Gastroesophageal sphincter (tissue), 4 donors: ENCODE results near the gene NAA80. TPM values are rescaled to one million over a fixed set of nuclear protein-coding genes. Genes with fewer than 3 reads are reported as not detected.

ENCODE experiments used
- ATAC-seq: fragments of 150-250 bp; one replicate; pipeline ENCODE4 v1.9.1; 2016; ENCODE audit warnings: mild to moderate bottlenecking, moderate library complexity
- H3K27ac ChIP-seq, 4 donors: fragments of 200-600 bp; sonication (generic) in 3 of 4; 1 replicate in 3 of 4; 2 replicates in 1 of 4; pipeline ENCODE4 v1.5.1; 2016 to 2019
- H3K27me3 ChIP-seq: fragments of 200-600 bp; sonication (generic); one replicate; pipeline ENCODE4 v1.5.1; 2019
- H3K36me3 ChIP-seq, 2 donors: fragments of 200-600 bp; sonication (generic); one replicate each; pipeline ENCODE4 v1.5.1; 2019; ENCODE audit warnings: control low read depth in 1 of 2
- H3K4me1 ChIP-seq, 3 donors: fragments of 200-600 bp; sonication (generic); 1 replicate in 2 of 3; 2 replicates in 1 of 3; pipeline ENCODE4 v1.5.1; 2016 to 2019; ENCODE audit warnings: control low read depth in 2 of 3
- H3K4me3 ChIP-seq, 2 donors: fragments of 200-600 bp; sonication (generic); one replicate each; pipeline ENCODE4 v1.5.1; 2019; ENCODE audit warnings: mild to moderate bottlenecking in 1 of 2, moderate library complexity in 1 of 2
- H3K9me3 ChIP-seq, 3 donors: fragments of 200-600 bp; sonication (generic); one replicate each; pipeline ENCODE4 v1.5.1; 2017 to 2019; ENCODE audit warnings: control low read depth in 2 of 3
- EP300 ChIP-seq: sonication (generic); formaldehyde crosslinking; IDR thresholded peaks from one replicate; pipeline ENCODE4 v1.6.1; 2017; ENCODE audit warnings: antibody characterized with exemption, mild to moderate bottlenecking
- POLR2A ChIP-seq, 2 donors: fragments of 450-650 bp; IDR thresholded peaks; one replicate each; pipeline ENCODE4 v1.6.1; 2017; ENCODE audit warnings: antibody characterized with exemption in 2 of 2, mild to moderate bottlenecking in 2 of 2, moderate library complexity in 1 of 2
- POLR2AphosphoS5 ChIP-seq: sonication (generic); formaldehyde crosslinking; IDR thresholded peaks from one replicate; pipeline ENCODE4 v1.6.1; 2017; ENCODE audit warnings: antibody characterized with exemption
- WGBS, 2 donors: methylation state at CpG; one replicate each; pipeline ENCODE4 v1.1.5; 2018; ENCODE audit warnings: low coverage in 1 of 2; 5-methylcytosine and 5-hydroxymethylcytosine counted together
- total RNA-seq, 4 donors: library from RNA; depleted of rRNA; stranded (reverse); fragments of >200 nt; gene quantifications; one replicate each; pipeline ENCODE4 v1.1.0, GENCODE V29; 2016
- TF ChIP-seq, protein P1 (sequence below), 4 experiments: fragments of 200-600 bp in 2 of 4; fragments of 450-650 bp in 2 of 4; sonication (generic) in 1 of 4; IDR thresholded peaks; one replicate each; pipeline ENCODE4 v1.5.1; 2017 to 2019; ENCODE audit warnings: antibody characterized with exemption in 4 of 4, mild to moderate bottlenecking in 2 of 4, moderate library complexity in 2 of 4

NAA80 gene
- total RNA-seq, 4 donors from 2014 or later = 4.2 to 12.3 (median 7.9) TPM

DNA sequence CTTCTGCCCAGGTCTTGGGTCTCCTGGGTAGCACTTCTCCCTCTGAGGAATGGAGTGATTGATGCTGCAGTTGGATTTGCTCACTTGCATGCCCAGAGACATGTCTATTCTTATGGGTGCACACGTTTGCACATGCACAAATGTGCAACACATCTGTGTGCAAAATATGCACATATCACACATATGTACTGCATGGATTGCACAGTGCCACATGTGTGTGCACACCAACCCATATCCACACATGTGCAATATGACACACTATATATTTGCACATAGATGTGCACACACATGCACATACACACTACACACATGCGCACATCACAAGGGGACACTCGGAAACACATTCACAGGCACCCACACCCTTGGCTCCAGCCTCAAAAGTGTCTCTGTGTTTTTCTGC is 30.9 kb downstream of the NAA80 start:
- no peak for ATAC-seq
- H3K4me3 ChIP-seq = peak overlapping the region in 1 of 2 donors; percentile 68
- no peak for TF ChIP-seq POLR2AphosphoS5
- TF ChIP-seq POLR2A (IDR thresholded peaks at IDR 0.05) = no peak
- no peak for TF ChIP-seq EP300
- TF ChIP-seq, protein P1, sequence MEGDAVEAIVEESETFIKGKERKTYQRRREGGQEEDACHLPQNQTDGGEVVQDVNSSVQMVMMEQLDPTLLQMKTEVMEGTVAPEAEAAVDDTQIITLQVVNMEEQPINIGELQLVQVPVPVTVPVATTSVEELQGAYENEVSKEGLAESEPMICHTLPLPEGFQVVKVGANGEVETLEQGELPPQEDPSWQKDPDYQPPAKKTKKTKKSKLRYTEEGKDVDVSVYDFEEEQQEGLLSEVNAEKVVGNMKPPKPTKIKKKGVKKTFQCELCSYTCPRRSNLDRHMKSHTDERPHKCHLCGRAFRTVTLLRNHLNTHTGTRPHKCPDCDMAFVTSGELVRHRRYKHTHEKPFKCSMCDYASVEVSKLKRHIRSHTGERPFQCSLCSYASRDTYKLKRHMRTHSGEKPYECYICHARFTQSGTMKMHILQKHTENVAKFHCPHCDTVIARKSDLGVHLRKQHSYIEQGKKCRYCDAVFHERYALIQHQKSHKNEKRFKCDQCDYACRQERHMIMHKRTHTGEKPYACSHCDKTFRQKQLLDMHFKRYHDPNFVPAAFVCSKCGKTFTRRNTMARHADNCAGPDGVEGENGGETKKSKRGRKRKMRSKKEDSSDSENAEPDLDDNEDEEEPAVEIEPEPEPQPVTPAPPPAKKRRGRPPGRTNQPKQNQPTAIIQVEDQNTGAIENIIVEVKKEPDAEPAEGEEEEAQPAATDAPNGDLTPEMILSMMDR (IDR thresholded peaks at IDR 0.05) = no peak
- peaks cover 0 to 97% (median 44%) of the 10 kb centered on the region in 3 donors for H3K4me1 ChIP-seq
- H3K27me3 ChIP-seq = no peaks in the 10 kb centered on the region
- 20 to 40% methylated on average over 2 to 3 of the region's 3 CpGs for WGBS, 2 donors
- H3K36me3 ChIP-seq = no peaks in the 10 kb centered on the region
- H3K27ac ChIP-seq = peak overlapping the region in 3 of 4 donors; percentile 95 to 100 (median 98)
- H3K9me3 ChIP-seq = no peaks in the 10 kb centered on the region

DNA sequence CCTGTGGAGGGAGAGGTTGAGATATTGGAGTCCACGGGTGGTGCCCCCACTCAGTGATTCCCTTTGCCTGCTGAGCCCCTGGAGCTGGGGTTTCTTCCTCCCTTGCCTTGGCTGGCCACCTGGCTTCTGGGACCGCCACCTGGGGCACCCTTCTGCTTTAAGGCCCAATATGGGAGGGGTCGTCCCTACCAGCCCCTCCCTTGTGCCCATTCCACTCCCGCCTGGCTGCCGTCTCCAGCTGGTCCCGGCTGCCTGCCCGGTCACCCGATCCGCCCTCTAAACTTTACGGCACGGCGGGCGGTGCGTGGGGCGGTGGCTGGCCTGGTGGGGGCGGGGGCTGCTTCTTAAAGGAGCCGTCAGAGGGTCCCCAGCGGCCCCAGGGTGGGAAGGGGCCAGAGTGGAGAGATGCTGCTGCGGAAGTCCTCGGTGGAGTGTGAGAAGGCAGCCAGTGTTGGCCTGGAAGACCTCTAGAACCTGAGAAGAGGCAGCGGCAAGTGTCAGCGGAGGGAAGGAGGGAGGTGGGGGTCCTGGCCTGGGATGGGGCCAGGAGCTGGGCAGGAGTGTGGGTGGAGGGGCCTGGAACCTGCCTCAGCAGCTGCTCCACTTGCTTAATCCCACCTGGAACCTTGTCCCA is 31.8 kb downstream of the NAA80 start:
- Histone ChIP-seq H3K27ac (peak overlapping the region; percentile 95 to 100 (median 98)), H3K4me1 (peaks cover 0 to 97% (median 40%) of the 10 kb centered on the region in 3 donors), H3K9me3 (no peaks in the 10 kb centered on the region), H3K36me3 (no peaks in the 10 kb centered on the region), H3K4me3 (peak overlapping the region; percentile 66 to 68), H3K27me3 (no peaks in the 10 kb centered on the region)
- peak; percentile 23 for ATAC-seq
- TF ChIP-seq, protein P1 (IDR thresholded peaks at IDR 0.05) = peak in 1 of 4 experiments; percentile 20
- TF ChIP-seq POLR2AphosphoS5 (peak; percentile 93), EP300 (no peak), POLR2A (IDR thresholded peaks at IDR 0.05) (peak; percentile 68 to 75)
- WGBS, 2 donors = 0 to 5% methylated on average over 1 to 4 of the region's 22 CpGs

DNA sequence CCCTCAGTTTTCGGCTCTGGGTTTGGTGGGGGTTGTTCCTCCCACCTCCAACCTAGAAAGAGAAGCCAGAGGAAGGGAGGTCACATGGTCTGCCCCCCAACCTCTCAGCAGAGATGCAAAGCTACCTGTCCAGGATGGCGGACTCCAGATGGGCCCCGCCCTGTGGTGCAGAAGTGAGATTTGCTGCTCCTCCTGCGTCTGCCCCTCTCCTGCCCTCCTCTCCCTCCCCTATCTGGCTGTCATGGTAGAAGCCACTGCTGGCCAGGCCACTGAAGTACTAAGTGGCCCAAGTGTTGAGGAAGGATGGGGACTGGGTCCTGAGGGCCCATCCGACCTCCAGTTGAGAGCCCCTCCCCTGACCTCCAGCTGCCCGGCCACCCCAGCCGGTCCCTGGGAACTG is 32.4 kb downstream of the NAA80 start:
- no peaks in the 10 kb centered on the region for H3K9me3 ChIP-seq
- 0 to 20% methylated on average over 1 of the region's 7 CpGs for WGBS, 2 donors
- TF ChIP-seq, protein P1 (IDR thresholded peaks at IDR 0.05) = no peak
- TF ChIP-seq EP300 (no peak), POLR2AphosphoS5 (no peak), POLR2A (IDR thresholded peaks at IDR 0.05) (no peak)
- ATAC-seq = no peak
- H3K4me1 ChIP-seq = peaks cover 0 to 96% (median 40%) of the 10 kb centered on the region in 3 donors
- peak overlapping the region; percentile 66 to 68 for H3K4me3 ChIP-seq
- no peaks in the 10 kb centered on the region for H3K36me3 ChIP-seq
- no peaks in the 10 kb centered on the region for H3K27me3 ChIP-seq
- peak overlapping the region; percentile 95 to 100 (median 98) for H3K27ac ChIP-seq

DNA sequence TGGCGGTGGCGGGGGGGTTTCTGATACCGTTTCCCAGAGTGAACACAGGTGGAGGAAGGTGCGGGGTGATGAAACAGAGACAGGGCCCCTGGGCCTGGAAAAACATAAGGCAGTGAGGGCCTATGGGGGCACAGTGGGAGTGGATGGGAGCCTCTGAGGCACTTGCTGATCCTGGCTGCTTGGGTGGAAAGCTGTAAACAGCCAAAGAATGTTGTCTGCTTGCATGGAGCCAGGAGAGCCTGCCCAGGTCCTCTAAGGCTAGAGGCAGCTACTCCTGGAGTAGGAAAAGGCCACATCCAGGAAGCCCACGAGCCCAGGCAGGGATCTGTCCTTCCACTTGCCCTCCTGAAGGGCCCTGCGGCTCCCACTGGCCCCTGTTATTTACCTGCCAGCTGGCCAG is 33.2 kb downstream of the NAA80 start:
- WGBS, 2 donors = 85% methylated on average over 4 of the region's 6 CpGs; no CpG with 5 or more reads in 1 of the 2 donors
- Histone ChIP-seq H3K4me3 (peak overlapping the region in 1 of 2 donors; percentile 68), H3K36me3 (no peaks in the 10 kb centered on the region), H3K9me3 (no peaks in the 10 kb centered on the region), H3K27me3 (no peaks in the 10 kb centered on the region), H3K4me1 (peaks cover 0 to 99% (median 46%) of the 10 kb centered on the region in 3 donors), H3K27ac (peak overlapping the region; percentile 95 to 100 (median 98))
- TF ChIP-seq, protein P1 (IDR thresholded peaks at IDR 0.05) = no peak
- TF ChIP-seq POLR2A (IDR thresholded peaks at IDR 0.05) = no peak
- no peak for TF ChIP-seq POLR2AphosphoS5
- no peak for TF ChIP-seq EP300
- no peak for ATAC-seq

DNA sequence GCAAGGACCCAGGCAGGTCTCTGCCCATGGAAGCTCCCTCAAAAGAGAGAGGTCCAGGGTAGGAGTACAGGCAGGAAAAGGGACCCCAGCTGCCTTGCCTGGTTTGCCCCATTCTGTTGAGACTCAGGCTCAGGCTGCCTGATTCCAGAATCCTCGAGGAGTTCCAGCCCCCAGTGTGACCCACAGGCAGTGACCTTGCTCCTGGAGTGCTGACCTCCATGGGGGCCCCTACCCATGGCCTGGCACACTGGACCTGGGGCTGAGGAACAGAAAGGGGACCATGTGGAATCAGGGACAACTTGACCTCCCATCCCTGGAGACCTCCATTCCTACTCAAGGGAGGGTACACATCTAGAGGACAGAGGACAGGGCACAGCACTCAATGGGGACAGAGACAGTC is 33.6 kb downstream of the NAA80 start:
- H3K4me1 ChIP-seq = peaks cover 0 to 99% (median 51%) of the 10 kb centered on the region in 3 donors
- no peak for TF ChIP-seq EP300
- TF ChIP-seq POLR2AphosphoS5 = no peak
- TF ChIP-seq, protein P1 (IDR thresholded peaks at IDR 0.05) = no peak
- no peak for TF ChIP-seq POLR2A (IDR thresholded peaks at IDR 0.05)
- H3K36me3 ChIP-seq = no peaks in the 10 kb centered on the region
- H3K9me3 ChIP-seq = no peaks in the 10 kb centered on the region
- WGBS, 2 donors = no CpG with 5 or more reads among the region's 1 CpG
- H3K27me3 ChIP-seq = no peaks in the 10 kb centered on the region
- H3K4me3 ChIP-seq = peak overlapping the region in 1 of 2 donors; percentile 11
- ATAC-seq = no peak
- peak overlapping the region; percentile 95 to 100 (median 98) for H3K27ac ChIP-seq
